ENCODE measurements around the gene LTO1. TPM values are rescaled to one million over a fixed set of nuclear protein-coding genes. Genes with fewer than 3 reads are reported as not detected.

LTO1 gene
- 10 to 100 TPM; 16.5 to 29.2 (median 19.3) TPM for total RNA-seq

- H3K4me3 ChIP-seq: peak within 1 kb of the TSS; percentile 66 to 98 (median 74)
- TF ChIP-seq POLR2A (IDR thresholded peaks at IDR 0.05): peak in 3 of 4 donors; percentile 55 to 73 (median 62)
- TF ChIP-seq, protein P1, sequence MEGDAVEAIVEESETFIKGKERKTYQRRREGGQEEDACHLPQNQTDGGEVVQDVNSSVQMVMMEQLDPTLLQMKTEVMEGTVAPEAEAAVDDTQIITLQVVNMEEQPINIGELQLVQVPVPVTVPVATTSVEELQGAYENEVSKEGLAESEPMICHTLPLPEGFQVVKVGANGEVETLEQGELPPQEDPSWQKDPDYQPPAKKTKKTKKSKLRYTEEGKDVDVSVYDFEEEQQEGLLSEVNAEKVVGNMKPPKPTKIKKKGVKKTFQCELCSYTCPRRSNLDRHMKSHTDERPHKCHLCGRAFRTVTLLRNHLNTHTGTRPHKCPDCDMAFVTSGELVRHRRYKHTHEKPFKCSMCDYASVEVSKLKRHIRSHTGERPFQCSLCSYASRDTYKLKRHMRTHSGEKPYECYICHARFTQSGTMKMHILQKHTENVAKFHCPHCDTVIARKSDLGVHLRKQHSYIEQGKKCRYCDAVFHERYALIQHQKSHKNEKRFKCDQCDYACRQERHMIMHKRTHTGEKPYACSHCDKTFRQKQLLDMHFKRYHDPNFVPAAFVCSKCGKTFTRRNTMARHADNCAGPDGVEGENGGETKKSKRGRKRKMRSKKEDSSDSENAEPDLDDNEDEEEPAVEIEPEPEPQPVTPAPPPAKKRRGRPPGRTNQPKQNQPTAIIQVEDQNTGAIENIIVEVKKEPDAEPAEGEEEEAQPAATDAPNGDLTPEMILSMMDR (IDR thresholded peaks at IDR 0.05): peak in 3 of 6 experiments; percentile 11 to 58 (median 28)
- DNase-seq: peak; percentile 81
- intact Hi-C loops (cut with DNase I): no loop called here
- 0 to 12% methylated on average over 5 to 17 of the region's 72 CpGs for WGBS, 2 donors
- H3K27me3 ChIP-seq: no peaks in the 10 kb centered on the region
- H3K27ac ChIP-seq: peak within 1 kb of the TSS; percentile 86 to 95 (median 90)
- H3K36me3 ChIP-seq: peaks cover 0 to 31% (median 0%) of the 10 kb centered on the region in 3 donors
- H3K9me3 ChIP-seq: no peaks in the 10 kb centered on the region
- peaks cover 13 to 36% (median 26%) of the 10 kb centered on the region in 3 donors for H3K4me1 ChIP-seq
Measured at GRCh38 chr11:69674886-69675714, at the start of gene LTO1. Gene LTO1 (minus strand): TSS chr11:69675353. CDS start chr11:69675239, 114 bp downstream.

DNA sequence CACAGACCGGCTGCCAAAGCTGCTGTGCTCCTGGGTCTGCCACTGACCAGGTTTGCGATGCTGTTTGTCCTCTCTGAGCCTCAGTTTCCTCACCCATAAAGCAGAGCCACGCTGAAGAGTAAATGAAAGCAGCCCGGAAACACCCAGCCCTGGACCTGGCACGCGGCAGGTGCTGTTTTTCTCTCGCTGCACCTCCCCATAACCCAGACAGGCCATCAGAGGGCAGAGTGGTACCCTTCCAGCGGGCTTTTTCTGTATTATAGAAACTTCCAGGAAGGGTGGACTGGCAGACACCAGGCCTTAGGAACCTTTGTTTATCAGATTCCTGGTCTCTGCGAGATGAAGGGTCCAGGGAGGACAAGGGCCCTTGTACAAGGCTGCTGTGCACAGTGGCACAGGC is 46.6 kb upstream of the LTO1 start:
- H3K4me3 ChIP-seq: no peak overlapping the region
- intact Hi-C loops (cut with DNase I): no loop called here
- peaks cover 0 to 100% (median 1%) of the 10 kb centered on the region in 4 donors for H3K27me3 ChIP-seq
- no peaks in the 10 kb centered on the region for H3K4me1 ChIP-seq
- no peak for DNase-seq
- TF ChIP-seq, protein P1 (IDR thresholded peaks at IDR 0.05): no peak
- no peak for TF ChIP-seq POLR2A (IDR thresholded peaks at IDR 0.05)
- H3K27ac ChIP-seq: no peak overlapping the region
- no peaks in the 10 kb centered on the region for H3K36me3 ChIP-seq
- H3K9me3 ChIP-seq: no peaks in the 10 kb centered on the region
- WGBS, 2 donors: 48% methylated on average over 3 of the region's 9 CpGs; no CpG with 5 or more reads in 1 of the 2 donors

DNA sequence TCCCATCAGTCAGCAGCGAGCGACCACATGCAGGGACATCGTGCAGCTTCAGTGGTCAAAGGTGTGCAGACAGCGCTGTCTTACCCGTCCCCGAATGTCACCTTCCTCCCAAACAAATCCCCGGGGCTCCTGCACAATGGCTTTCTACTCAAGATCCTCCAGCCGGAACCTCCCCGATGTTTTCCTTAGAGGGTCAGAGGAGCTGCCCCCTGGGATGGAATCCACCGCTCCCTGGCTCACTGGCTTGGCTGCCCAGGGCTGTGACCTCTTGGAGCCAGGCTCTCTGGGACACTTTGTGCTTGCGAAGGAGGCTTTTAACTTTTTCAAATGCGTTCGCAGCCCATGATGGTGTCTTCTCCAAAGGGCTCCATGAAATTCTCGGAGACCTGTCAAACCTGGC is 46.0 kb upstream of the LTO1 start:
- Histone ChIP-seq H3K4me1 (no peaks in the 10 kb centered on the region), H3K27ac (no peak overlapping the region), H3K27me3 (peaks cover 0 to 100% (median 1%) of the 10 kb centered on the region in 4 donors), H3K9me3 (no peaks in the 10 kb centered on the region), H3K4me3 (no peak overlapping the region), H3K36me3 (no peaks in the 10 kb centered on the region)
- 42 to 70% methylated on average over 11 of the region's 14 CpGs for WGBS, 2 donors
- intact Hi-C loops (cut with DNase I): no loop called here
- TF ChIP-seq POLR2A (IDR thresholded peaks at IDR 0.05): no peak
- TF ChIP-seq, protein P1 (IDR thresholded peaks at IDR 0.05): no peak
- no peak for DNase-seq

DNA sequence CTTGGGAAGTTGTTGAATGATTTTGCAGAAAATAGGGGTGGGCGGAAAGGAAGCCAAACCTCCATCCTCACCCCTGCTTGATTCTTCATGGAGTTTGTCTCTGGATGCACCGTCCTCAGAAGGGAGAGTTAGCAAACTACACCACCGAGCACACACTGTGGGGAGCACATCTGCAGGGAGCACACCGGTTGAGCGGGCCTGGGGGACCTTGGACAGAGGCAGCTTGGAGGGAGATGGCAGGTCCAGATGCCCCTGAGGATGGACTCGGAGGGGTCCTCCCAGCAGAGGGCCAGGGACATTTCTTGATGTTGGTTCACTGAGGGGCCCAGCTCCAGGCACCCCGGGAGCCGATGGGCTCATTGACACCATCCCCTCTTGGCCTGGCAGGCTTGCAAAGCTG is 43.8 kb upstream of the LTO1 start:
- 81 to 85% methylated on average over 3 of the region's 8 CpGs for WGBS, 2 donors
- Histone ChIP-seq H3K9me3 (no peaks in the 10 kb centered on the region), H3K27ac (no peak overlapping the region), H3K27me3 (peaks cover 0 to 96% (median 1%) of the 10 kb centered on the region in 4 donors), H3K4me3 (no peak overlapping the region), H3K4me1 (no peaks in the 10 kb centered on the region), H3K36me3 (no peaks in the 10 kb centered on the region)
- no peak for DNase-seq
- TF ChIP-seq, protein P1 (IDR thresholded peaks at IDR 0.05): no peak
- no peak for TF ChIP-seq POLR2A (IDR thresholded peaks at IDR 0.05)
- intact Hi-C loops (cut with DNase I): no loop called here

GRCh38 chr11:69718147-69718546 is 43.0 kb upstream of the LTO1 start:
- Histone ChIP-seq H3K4me3 (no peak overlapping the region), H3K4me1 (no peaks in the 10 kb centered on the region), H3K36me3 (no peaks in the 10 kb centered on the region), H3K9me3 (no peaks in the 10 kb centered on the region), H3K27me3 (peaks cover 0 to 95% (median 1%) of the 10 kb centered on the region in 4 donors), H3K27ac (no peak overlapping the region)
- no peak for TF ChIP-seq POLR2A (IDR thresholded peaks at IDR 0.05)
- TF ChIP-seq, protein P1 (IDR thresholded peaks at IDR 0.05): peak in 1 of 6 experiments; percentile 21
- WGBS, 2 donors: 1 to 7% methylated on average over 2 to 7 of the region's 13 CpGs
- no peak for DNase-seq
- intact Hi-C loops (cut with DNase I): no loop called here

All from esophagus squamous epithelium (tissue), 5 donors.